Nephron progenitor cell (in vitro differentiated cells): ENCODE results near the gene LIN37.

ENCODE experiments used
- DNase-seq: peaks from one replicate; pipeline ENCODE4 v3.0.0; 2021
- H3K27ac Mint-ChIP-seq: 2 replicates; pipeline ENCODE4 v1.8.0; 2021; ENCODE audit warnings: mild to moderate bottlenecking, moderate library complexity, mixed read lengths
- H3K27me3 Mint-ChIP-seq: 2 replicates; pipeline ENCODE4 v1.8.0; 2021; ENCODE audit warnings: mild to moderate bottlenecking, low read depth, mixed read lengths; ENCODE audit not compliant: poor library complexity
- H3K36me3 Mint-ChIP-seq: 2 replicates; pipeline ENCODE4 v1.8.0; 2021; ENCODE audit warnings: low read depth, mixed read lengths
- H3K4me1 Mint-ChIP-seq: 2 replicates; pipeline ENCODE4 v1.8.0; 2021; ENCODE audit warnings: mixed read lengths
- H3K4me3 Mint-ChIP-seq: 2 replicates; pipeline ENCODE4 v1.8.0; 2021; ENCODE audit warnings: mild to moderate bottlenecking, moderate library complexity, mixed read lengths
- H3K9me3 Mint-ChIP-seq: 2 replicates; pipeline ENCODE4 v1.8.0; 2021; ENCODE audit warnings: mild to moderate bottlenecking, moderate library complexity, mixed read lengths
- CTCF ChIP-seq: fragments of 200-600 bp; sonication (generic); IDR thresholded peaks from 2 replicates; pipeline ENCODE4 v1.5.0; 2021; ENCODE audit warnings: antibody characterized with exemption

The LIN37 gene

GRCh38 chr19:35746087-35746462, 2.3 kb upstream of the LIN37 start:
- Mint-ChIP-seq H3K4me3 (peak overlapping the region; percentile 100), H3K36me3 (peaks cover 5% of the 10 kb centered on the region), H3K9me3 (no peaks in the 10 kb centered on the region), H3K27me3 (peaks cover 2% of the 10 kb centered on the region), H3K27ac (peak overlapping the region; percentile 100), H3K4me1 (peaks cover 57% of the 10 kb centered on the region)
- DNase-seq = no peak
- TF ChIP-seq CTCF = no peak

- H3K27ac Mint-ChIP-seq = peak overlapping the region; percentile 100
- TF ChIP-seq CTCF = no peak
- H3K4me1 Mint-ChIP-seq = peaks cover 56% of the 10 kb centered on the region
- H3K27me3 Mint-ChIP-seq = peaks cover 2% of the 10 kb centered on the region
- H3K9me3 Mint-ChIP-seq = no peaks in the 10 kb centered on the region
- no peak for DNase-seq
- H3K36me3 Mint-ChIP-seq = peaks cover 5% of the 10 kb centered on the region
- H3K4me3 Mint-ChIP-seq = peak overlapping the region; percentile 100
Measured at GRCh38 chr19:35746531-35746930, 1.8 kb upstream of the LIN37 start.

- TF ChIP-seq CTCF = no peak
- Mint-ChIP-seq H3K27ac (no peak overlapping the region), H3K27me3 (peaks cover 9% of the 10 kb centered on the region), H3K4me1 (peaks cover 45% of the 10 kb centered on the region), H3K4me3 (peak overlapping the region; percentile 69), H3K36me3 (peaks cover 10% of the 10 kb centered on the region), H3K9me3 (no peaks in the 10 kb centered on the region)
- DNase-seq = no peak
Measured at GRCh38 chr19:35750167-35750566, 1.8 kb downstream of the LIN37 start.

GRCh38 chr19:35751839-35752745, 3.7 kb downstream of the LIN37 start:
- no peak overlapping the region for H3K27ac Mint-ChIP-seq
- no peak for DNase-seq
- no peak overlapping the region for H3K4me3 Mint-ChIP-seq

GRCh38 chr19:35752746-35753350, 4.5 kb downstream of the LIN37 start:
- TF ChIP-seq CTCF = no peak
- H3K27ac Mint-ChIP-seq = no peak overlapping the region
- DNase-seq = no peak
- no peak overlapping the region for H3K4me3 Mint-ChIP-seq
- peaks cover 41% of the 10 kb centered on the region for H3K4me1 Mint-ChIP-seq
- H3K36me3 Mint-ChIP-seq = peaks cover 11% of the 10 kb centered on the region
- peaks cover 17% of the 10 kb centered on the region for H3K27me3 Mint-ChIP-seq
- H3K9me3 Mint-ChIP-seq = no peaks in the 10 kb centered on the region

More at GRCh38 chr19:35751839-35752745, 3.7 kb downstream of the LIN37 start:
- H3K9me3 Mint-ChIP-seq = no peaks in the 10 kb centered on the region
- no peak for TF ChIP-seq CTCF
- peaks cover 17% of the 10 kb centered on the region for H3K27me3 Mint-ChIP-seq
- peaks cover 11% of the 10 kb centered on the region for H3K36me3 Mint-ChIP-seq
- peaks cover 42% of the 10 kb centered on the region for H3K4me1 Mint-ChIP-seq
